ENCODE measurements around the gene DNAH9.

DNA sequence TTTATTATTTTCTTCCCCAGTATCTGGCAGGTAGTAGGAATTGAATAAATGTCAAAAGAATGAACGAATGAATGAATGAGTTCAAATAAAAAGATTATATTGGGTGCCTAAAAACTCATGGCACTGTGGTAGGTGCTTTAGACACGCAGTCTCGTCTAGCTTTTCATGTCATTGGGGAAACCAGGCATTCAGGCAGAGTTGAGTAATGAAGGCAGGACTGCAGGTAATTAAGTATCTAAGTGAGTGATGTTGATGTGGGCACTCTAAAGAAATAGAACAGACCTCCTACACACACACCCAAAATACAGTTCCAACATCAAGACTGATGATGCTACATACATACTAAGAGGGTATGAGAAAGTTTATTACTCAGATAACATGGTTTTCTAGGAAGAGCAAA, 302.4 kb downstream of the DNAH9 start:
- TF ChIP-seq, protein P1, sequence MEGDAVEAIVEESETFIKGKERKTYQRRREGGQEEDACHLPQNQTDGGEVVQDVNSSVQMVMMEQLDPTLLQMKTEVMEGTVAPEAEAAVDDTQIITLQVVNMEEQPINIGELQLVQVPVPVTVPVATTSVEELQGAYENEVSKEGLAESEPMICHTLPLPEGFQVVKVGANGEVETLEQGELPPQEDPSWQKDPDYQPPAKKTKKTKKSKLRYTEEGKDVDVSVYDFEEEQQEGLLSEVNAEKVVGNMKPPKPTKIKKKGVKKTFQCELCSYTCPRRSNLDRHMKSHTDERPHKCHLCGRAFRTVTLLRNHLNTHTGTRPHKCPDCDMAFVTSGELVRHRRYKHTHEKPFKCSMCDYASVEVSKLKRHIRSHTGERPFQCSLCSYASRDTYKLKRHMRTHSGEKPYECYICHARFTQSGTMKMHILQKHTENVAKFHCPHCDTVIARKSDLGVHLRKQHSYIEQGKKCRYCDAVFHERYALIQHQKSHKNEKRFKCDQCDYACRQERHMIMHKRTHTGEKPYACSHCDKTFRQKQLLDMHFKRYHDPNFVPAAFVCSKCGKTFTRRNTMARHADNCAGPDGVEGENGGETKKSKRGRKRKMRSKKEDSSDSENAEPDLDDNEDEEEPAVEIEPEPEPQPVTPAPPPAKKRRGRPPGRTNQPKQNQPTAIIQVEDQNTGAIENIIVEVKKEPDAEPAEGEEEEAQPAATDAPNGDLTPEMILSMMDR (IDR thresholded peaks at IDR 0.05) = no peak
- TF ChIP-seq POLR2A (IDR thresholded peaks at IDR 0.05) = no peak

All from Peyer's patch (tissue), 4 donors.